ENCODE results near the gene RHO. TPM values are rescaled to one million over a fixed set of nuclear protein-coding genes. Genes with fewer than 3 reads are reported as not detected.

The RHO gene
- total and polyA plus RNA-seq, 2 experiments from 2014 or later = 0.19 TPM; not detected in 1

DNA sequence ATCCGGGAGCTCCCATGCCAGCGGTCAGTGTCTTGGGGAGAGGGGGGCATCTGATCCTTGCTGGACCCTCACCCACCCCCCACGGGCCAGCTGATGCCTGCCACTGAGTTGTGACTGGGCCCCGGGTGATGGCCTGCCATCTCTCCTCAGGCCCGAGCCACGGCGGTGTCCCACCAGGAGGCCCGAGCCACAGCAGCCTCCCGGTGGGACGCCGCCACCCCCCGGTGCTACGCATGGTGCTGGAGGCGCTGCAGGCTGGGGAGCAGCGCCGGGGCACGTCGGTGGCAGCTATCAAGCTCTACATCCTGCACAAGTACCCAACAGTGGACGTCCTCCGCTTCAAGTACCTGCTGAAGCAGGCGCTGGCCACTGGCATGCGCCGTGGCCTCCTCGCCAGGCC is 18.8 kb downstream of the RHO start:
- Histone ChIP-seq H3K4me1 (ENCODE audit: insufficient read depth) (no peaks in the 10 kb centered on the region), H3K27ac (no peak overlapping the region), H4K20me1 (ENCODE audit: insufficient read depth, poor library complexity, severe bottlenecking) (no peaks in the 10 kb centered on the region), H3K4me3 (no peak overlapping the region), H3K27me3 (no peaks in the 10 kb centered on the region), H3K4me2 (no peak overlapping the region), H3K9me2 (replicated peaks; ENCODE audit: insufficient read depth) (no peaks in the 10 kb centered on the region), H3K9me3 (ENCODE audit: low read depth) (no peaks in the 10 kb centered on the region), H3K79me2 (no peaks in the 10 kb centered on the region), H2AFZ (no peak overlapping the region), H3K36me3 (replicated peaks; ENCODE audit: insufficient read depth, low read depth) (no peaks in the 10 kb centered on the region)
- DNase-seq (ENCODE audit: low spot score) = no peak
- WGBS (ENCODE audit: low lambda C conversion rate, missing lambda C conversion rate) = 97% methylated on average over 22 of the region's 24 CpGs
- no peak for TF ChIP-seq EZH2phosphoT487 (IDR thresholded peaks at IDR 0.05; ENCODE audit: low read depth, severe bottlenecking, unreplicated experiment)
- TF ChIP-seq, protein P1, sequence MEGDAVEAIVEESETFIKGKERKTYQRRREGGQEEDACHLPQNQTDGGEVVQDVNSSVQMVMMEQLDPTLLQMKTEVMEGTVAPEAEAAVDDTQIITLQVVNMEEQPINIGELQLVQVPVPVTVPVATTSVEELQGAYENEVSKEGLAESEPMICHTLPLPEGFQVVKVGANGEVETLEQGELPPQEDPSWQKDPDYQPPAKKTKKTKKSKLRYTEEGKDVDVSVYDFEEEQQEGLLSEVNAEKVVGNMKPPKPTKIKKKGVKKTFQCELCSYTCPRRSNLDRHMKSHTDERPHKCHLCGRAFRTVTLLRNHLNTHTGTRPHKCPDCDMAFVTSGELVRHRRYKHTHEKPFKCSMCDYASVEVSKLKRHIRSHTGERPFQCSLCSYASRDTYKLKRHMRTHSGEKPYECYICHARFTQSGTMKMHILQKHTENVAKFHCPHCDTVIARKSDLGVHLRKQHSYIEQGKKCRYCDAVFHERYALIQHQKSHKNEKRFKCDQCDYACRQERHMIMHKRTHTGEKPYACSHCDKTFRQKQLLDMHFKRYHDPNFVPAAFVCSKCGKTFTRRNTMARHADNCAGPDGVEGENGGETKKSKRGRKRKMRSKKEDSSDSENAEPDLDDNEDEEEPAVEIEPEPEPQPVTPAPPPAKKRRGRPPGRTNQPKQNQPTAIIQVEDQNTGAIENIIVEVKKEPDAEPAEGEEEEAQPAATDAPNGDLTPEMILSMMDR (IDR thresholded peaks at IDR 0.05; ENCODE audit: poor library complexity) = no peak
- TF ChIP-seq EZH2 (IDR thresholded peaks at IDR 0.05; ENCODE audit: borderline replicate concordance) = no peak

DNA sequence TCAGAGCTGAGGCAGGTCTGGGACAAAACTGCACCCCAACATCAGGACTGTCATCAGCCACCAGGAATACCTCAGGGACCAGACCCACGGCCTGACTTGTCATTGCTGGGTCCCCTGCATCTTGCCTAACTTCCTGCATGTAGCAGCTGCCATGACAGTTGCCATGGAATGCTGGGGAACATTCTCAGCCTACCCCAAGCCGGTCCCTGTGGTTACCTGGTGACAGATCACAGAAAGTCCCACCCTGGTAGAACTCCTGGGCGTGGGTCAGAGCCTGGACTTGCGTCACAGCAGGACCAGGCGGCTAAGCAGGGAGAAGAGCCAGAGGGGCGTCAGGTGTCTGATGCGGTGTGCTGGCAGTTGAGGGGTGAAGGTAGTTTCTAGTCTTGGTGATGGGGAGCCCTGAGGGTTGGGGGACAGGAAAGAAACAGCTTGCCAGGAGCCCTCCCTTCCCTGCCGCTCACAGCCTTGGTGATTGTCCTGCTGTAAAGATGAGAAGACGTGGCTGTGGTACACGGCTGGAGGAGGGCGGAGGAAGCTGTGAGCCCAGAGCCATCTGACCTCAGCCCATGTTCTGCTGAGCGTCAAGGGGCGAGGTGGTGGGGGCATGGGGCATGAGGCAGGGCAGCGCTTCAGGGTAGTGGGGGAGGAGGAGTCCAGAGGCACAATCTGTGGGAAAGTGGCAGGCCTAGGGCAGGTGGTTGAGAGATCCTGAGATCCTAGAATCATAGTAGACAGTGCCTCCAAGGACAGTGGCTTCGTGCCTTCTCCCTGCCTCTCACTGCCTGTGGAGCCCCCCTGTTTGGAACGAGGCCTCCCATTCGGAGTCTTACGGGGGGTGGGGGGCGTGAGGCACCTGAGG is 19.9 kb downstream of the RHO start:
- Histone ChIP-seq H3K79me2 (no peaks in the 10 kb centered on the region), H3K36me3 (replicated peaks; ENCODE audit: insufficient read depth, low read depth) (no peaks in the 10 kb centered on the region), H3K9me3 (ENCODE audit: low read depth) (no peaks in the 10 kb centered on the region), H3K4me3 (no peak overlapping the region), H3K4me2 (no peak overlapping the region), H4K20me1 (ENCODE audit: insufficient read depth, poor library complexity, severe bottlenecking) (no peaks in the 10 kb centered on the region), H3K27me3 (no peaks in the 10 kb centered on the region), H3K9me2 (replicated peaks; ENCODE audit: insufficient read depth) (no peaks in the 10 kb centered on the region), H3K27ac (no peak overlapping the region), H2AFZ (no peak overlapping the region), H3K4me1 (ENCODE audit: insufficient read depth) (no peaks in the 10 kb centered on the region)
- 86% methylated on average over 19 of the region's 19 CpGs for WGBS (ENCODE audit: low lambda C conversion rate, missing lambda C conversion rate)
- DNase-seq (ENCODE audit: low spot score) = no peak
- TF ChIP-seq EZH2phosphoT487 (IDR thresholded peaks at IDR 0.05; ENCODE audit: low read depth, severe bottlenecking, unreplicated experiment) (no peak), EZH2 (IDR thresholded peaks at IDR 0.05; ENCODE audit: borderline replicate concordance) (no peak)
- TF ChIP-seq, protein P1 (IDR thresholded peaks at IDR 0.05; ENCODE audit: poor library complexity) = no peak

DNA sequence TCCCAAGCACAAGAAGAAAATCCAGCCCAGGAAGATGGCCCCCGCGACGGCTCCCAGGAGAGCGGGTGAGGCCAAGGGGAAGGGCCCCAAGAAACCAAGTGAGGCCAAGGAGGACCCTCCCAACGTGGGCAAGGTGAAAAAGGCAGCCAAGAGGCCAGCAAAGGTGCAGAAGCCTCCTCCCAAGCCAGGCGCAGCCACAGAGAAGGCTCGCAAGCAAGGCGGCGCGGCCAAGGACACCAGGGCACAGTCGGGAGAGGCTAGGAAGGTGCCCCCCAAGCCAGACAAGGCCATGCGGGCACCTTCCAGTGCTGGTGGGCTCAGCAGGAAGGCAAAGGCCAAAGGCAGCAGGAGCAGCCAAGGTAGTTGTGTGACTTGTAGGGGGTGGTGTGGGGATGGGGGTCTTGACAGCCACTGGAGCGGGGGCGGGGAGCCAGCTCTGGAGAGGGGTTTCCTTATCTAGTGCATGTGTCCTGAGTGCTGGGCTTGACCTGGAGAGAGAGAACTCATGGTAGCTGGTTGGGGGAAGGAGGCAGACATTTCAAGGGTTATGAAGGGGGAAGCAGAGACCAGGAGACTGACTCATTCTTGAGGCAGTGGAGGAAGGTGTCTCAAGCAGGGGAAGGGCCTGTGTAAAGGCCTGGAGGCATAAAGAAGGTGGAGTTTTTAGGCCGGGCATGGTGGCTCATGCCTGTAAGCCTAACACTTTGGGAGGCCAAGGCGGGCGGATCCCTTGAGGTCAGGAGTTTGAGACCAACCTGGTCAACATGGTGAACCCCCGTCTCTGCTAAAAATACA is 20.8 kb downstream of the RHO start:
- Histone ChIP-seq H3K4me2 (no peak overlapping the region), H3K4me3 (no peak overlapping the region), H3K36me3 (replicated peaks; ENCODE audit: insufficient read depth, low read depth) (no peaks in the 10 kb centered on the region), H3K27me3 (no peaks in the 10 kb centered on the region), H3K27ac (no peak overlapping the region), H4K20me1 (ENCODE audit: insufficient read depth, poor library complexity, severe bottlenecking) (no peaks in the 10 kb centered on the region), H3K79me2 (no peaks in the 10 kb centered on the region), H3K9me2 (replicated peaks; ENCODE audit: insufficient read depth) (no peaks in the 10 kb centered on the region), H3K4me1 (ENCODE audit: insufficient read depth) (peaks cover 2% of the 10 kb centered on the region), H3K9me3 (ENCODE audit: low read depth) (no peaks in the 10 kb centered on the region), H2AFZ (no peak overlapping the region)
- TF ChIP-seq, protein P1 (IDR thresholded peaks at IDR 0.05; ENCODE audit: poor library complexity) = no peak
- TF ChIP-seq EZH2phosphoT487 (IDR thresholded peaks at IDR 0.05; ENCODE audit: low read depth, severe bottlenecking, unreplicated experiment) (no peak), EZH2 (IDR thresholded peaks at IDR 0.05; ENCODE audit: borderline replicate concordance) (no peak)
- 93% methylated on average over 18 of the region's 18 CpGs for WGBS (ENCODE audit: low lambda C conversion rate, missing lambda C conversion rate)
- DNase-seq (ENCODE audit: low spot score) = no peak
